Measurements from ENCODE around the gene NMT2. TPM values are rescaled to one million over a fixed set of nuclear protein-coding genes. Genes with fewer than 3 reads are reported as not detected.

Gene NMT2
- total RNA-seq, 2 donors from 2014 or later = 14.0 to 15.8 TPM

- intact Hi-C loops (cut with DNase I) = no loop called here
- DNase-seq = no peak
- ATAC-seq = no peak
These were observed 19.3 kb downstream of the NMT2 start for GRCh38 chr10:15149042-15149771.

- DNase-seq (no peak), ATAC-seq (no peak)
- intact Hi-C loops (cut with DNase I) = no loop called here
These were observed 20.7 kb downstream of the NMT2 start for GRCh38 chr10:15147594-15148392.

GRCh38 chr10:15146366-15146765, 22.1 kb downstream of the NMT2 start:
- DNase-seq (no peak), ATAC-seq (no peak)
- intact Hi-C loops (cut with DNase I) = no loop called here

GRCh38 chr10:15144788-15145187, 23.7 kb downstream of the NMT2 start:
- no peak for ATAC-seq
- intact Hi-C loops (cut with DNase I) = no loop called here
- no peak for DNase-seq

GRCh38 chr10:15141136-15142054, 27.1 kb downstream of the NMT2 start:
- no peak for DNase-seq
- intact Hi-C loops (cut with DNase I) = no loop called here
- no peak for ATAC-seq

- intact Hi-C loops (cut with DNase I) = no loop called here
- no peak for ATAC-seq
- no peak for DNase-seq
These were observed 27.8 kb downstream of the NMT2 start for GRCh38 chr10:15140698-15141097.

DNA sequence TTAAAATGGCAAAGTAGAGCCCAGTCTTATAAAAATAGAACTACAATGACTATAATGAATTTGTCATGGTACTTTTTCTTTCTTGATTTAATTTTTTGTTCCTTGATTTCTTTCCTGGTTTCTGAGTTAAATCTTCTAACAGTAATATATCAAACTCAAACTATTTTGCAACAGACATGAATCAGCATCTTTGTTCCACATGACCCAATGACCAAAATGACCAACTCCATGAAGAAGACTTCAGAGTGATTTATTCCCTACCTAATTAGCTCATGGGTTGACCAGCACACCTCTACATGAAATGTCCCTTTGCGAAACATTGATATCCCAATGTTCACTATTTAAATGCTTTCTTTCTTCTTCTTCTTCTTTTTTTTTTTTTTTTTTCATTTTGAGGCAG, 30.9 kb downstream of the NMT2 start:
- DNase-seq (no peak), ATAC-seq (no peak)
- intact Hi-C loops (cut with DNase I) = no loop called here

GRCh38 chr10:15137036-15137359, 31.5 kb downstream of the NMT2 start:
- ATAC-seq = no peak
- intact Hi-C loops (cut with DNase I) = no loop called here
- no peak for DNase-seq

DNA sequence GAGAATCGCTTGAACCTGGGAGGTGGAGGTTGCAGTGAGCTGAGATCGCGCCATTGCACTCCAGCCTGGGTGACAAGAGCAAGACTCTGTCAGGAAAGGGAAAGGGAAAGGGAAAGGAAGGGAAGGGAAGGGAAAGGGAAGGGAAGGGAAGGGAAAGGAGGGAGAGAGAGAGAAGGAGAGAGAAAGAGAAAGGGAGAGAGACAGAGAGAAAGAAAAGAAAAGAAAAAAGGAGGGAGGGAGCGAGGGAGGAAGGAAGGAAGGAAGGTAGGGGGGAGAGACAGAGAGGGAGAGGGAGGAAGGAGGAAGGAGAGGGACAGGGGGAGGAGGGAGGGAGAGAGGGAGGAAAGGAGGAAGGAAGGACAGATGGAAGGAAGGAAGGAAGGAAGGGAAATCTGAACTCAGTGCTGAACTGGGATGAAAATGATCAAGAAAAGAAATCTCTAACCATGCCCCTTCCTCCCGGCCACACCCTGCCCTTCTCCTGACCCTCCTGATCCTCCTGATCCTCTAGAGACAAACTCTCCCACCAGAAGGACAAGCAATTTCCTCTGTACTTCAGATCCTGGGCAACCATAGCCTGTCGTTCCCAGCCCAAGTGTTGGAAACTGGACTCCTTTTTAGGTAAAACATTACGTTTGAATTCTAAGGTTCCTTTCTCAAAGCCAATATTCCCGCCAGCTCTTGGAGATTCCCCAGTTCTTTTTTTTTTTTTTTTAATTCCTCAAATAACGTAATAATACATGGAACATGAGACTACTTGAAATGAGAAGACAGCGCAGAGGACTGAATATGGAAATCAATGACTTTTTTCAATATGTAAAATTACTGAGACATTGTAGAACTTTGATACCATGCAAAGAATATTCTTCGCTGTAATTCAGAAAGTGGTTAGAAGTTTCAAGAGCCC, 32.1 kb downstream of the NMT2 start:
- intact Hi-C loops (cut with DNase I) = no loop called here
- DNase-seq (no peak), ATAC-seq (no peak)

DNA sequence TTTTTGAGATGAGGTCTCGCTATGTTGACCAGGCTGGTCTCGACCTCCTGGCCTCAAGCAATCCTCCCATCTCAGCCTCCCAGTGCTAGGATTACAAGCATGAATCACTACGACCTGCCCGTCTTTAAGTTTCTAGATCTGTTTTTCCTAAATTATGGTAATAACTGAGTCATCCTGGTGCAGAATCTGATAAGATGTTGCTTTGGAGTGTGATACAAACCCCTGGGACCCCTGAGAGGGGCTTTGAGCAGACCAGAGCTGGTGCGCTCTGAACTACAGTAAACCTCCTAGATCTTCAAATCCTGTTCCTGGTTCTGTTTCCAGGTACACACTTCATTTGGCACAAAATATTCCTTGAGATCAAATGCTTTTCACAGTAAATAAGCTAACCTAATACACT, 37.2 kb downstream of the NMT2 start:
- no peak for ATAC-seq
- no peak for DNase-seq
- intact Hi-C loops (cut with DNase I) = no loop called here

DNA sequence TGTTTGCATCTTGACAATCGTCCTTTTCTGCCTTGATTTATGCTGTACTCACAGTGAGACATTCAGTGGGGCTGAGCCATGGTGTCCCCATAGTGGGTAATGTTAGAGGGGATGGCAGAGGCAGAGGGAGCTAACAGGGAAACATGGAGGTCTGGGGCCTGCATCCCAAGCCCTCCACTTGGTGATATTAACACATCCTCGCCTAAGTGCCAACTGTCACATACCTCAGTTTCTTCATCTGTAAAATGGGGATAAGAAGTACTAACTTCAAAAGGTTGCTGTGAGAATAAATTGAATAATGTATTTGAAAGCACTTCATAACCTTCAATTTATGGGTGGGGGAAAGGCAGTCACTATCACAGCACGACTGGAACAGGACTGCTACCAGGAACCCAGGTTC, 43.6 kb downstream of the NMT2 start:
- no peak for DNase-seq
- intact Hi-C loops (cut with DNase I) = no loop called here

GRCh38 chr10:15124190-15124589, 44.3 kb downstream of the NMT2 start:
- ATAC-seq = no peak
- DNase-seq = no peak
- intact Hi-C loops (cut with DNase I) = no loop called here

More for the DNA sequence above, 43.6 kb downstream of the NMT2 start:
- ATAC-seq = no peak

- intact Hi-C loops (cut with DNase I) = no loop called here
- no peak for DNase-seq
- ATAC-seq = no peak
These were observed 44.7 kb downstream of the NMT2 start for GRCh38 chr10:15123749-15124184.

- ATAC-seq = no peak
- intact Hi-C loops (cut with DNase I) = no loop called here
- DNase-seq = no peak
These were observed 45.9 kb downstream of the NMT2 start for GRCh38 chr10:15122477-15123030.

DNA sequence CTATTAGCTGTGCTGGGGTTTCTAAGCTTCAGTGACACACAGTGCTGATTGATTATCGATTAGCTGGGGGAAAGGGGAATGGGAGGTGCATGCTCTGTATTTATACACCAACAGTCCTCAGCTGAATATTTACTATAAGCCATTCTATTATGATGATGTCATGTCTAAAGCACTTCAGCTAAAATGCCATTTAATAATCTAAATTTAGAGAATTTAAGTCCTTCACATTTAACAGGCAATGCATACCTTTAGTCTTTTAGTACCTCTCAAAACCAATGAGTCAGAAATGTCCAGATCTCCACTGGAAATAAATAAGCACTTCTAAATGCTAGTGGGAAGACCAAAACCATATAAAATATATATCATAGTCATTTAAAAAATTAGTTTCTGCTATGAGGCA, 46.8 kb downstream of the NMT2 start:
- ATAC-seq (no peak), DNase-seq (no peak)
- intact Hi-C loops (cut with DNase I) = no loop called here

- no peak for ATAC-seq
- intact Hi-C loops (cut with DNase I) = no loop called here
- no peak for DNase-seq
These were observed 48.0 kb downstream of the NMT2 start for GRCh38 chr10:15120523-15120922.

GRCh38 chr10:15118615-15119014, 49.9 kb downstream of the NMT2 start:
- DNase-seq (no peak), ATAC-seq (no peak)
- intact Hi-C loops (cut with DNase I) = no loop called here

GRCh38 chr10:15116225-15116624, 52.3 kb downstream of the NMT2 start:
- no peak for DNase-seq
- intact Hi-C loops (cut with DNase I) = no loop called here
- ATAC-seq = no peak

GRCh38 chr10:15113766-15114165, 54.7 kb downstream of the NMT2 start:
- ATAC-seq = no peak
- no peak for DNase-seq

More at GRCh38 chr10:15113766-15114165, 54.7 kb downstream of the NMT2 start:
- intact Hi-C loops (cut with DNase I) = no loop called here

Data from left cardiac atrium (tissue), 4 donors.